Cerebellar nuclear complex (tissue), 1 donor: ENCODE data around the gene TXNDC16.
"Not testable (repeated sequence)": the region's sequence is repeated elsewhere in the genome, so short reads cannot be mapped to it uniquely, and the experiment has no call there.

Experiments used
- DNase-seq, 2 experiments: peaks; one replicate each; lab custom pipeline; 2025; lab: John Stamatoyannopoulos, UW

TXNDC16 gene

DNA sequence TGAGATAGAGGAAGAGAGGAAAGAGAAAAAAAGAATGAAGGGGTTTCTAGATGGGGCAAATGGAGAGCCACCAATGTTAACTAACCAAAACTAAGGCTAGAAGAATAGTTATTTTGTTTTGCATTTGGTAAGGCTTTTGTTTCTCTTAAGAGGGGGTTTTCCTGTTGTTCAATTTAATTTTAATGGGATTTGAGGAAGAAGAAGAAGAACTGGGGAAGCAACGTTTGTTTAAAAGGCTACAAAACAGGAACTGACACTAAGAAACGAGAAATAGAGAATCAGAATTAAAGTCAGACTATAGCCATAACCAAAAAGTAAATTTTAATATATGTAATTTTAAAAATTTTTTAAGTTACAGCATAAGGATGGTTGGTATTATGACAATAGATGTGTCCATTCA is 13.7 kb downstream of the TXNDC16 start:
- no peak for DNase-seq

DNA sequence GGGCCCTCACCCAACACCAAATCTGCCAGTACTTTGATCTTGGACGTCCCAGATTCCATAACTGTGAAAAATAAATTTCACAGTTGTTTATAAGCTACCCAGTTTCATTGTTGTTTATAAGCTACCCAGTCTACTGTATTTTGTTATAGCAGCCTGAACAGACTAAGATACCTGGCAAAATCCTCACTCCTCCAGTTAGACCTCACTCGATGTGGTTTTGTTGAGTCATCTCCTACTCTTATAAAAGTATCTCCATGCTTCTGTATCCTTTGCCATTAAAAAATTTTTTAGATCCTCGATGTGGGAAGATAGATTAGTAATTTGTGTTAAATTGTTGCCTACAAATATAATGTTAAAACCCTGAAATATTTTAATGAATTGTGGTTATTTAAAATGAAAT is 16.0 kb downstream of the TXNDC16 start:
- DNase-seq: no peak

DNA sequence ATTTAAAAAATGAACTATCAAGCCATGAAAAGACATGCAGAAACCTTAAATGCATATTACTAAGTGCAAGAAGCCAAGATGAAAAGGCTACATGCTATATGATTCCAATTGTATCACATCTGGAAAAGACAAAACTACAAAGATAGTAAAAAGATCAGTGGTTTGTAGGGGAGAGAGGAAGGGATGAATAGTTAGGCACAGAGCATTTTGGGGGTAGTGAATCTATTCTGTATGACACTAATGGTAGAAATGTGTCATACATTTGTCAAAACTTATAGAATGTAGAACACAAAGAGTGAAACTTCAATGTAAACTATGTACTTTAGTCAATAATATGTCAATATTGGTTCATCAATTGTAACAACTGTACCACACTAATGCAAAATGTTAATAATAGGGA is 20.8 kb downstream of the TXNDC16 start:
- no peak for DNase-seq

- no peak for DNase-seq
Observed at GRCh38 chr14:52527052-52527451, 25.3 kb downstream of the TXNDC16 start.

GRCh38 chr14:52522581-52523345 is 29.5 kb downstream of the TXNDC16 start:
- no peak for DNase-seq

- no peak for DNase-seq
Observed at GRCh38 chr14:52522033-52522432, 30.3 kb downstream of the TXNDC16 start.

- DNase-seq: no peak
Observed at GRCh38 chr14:52514046-52514811, 38.1 kb downstream of the TXNDC16 start.

GRCh38 chr14:52513249-52513648 is 39.1 kb downstream of the TXNDC16 start:
- DNase-seq: no peak

DNA sequence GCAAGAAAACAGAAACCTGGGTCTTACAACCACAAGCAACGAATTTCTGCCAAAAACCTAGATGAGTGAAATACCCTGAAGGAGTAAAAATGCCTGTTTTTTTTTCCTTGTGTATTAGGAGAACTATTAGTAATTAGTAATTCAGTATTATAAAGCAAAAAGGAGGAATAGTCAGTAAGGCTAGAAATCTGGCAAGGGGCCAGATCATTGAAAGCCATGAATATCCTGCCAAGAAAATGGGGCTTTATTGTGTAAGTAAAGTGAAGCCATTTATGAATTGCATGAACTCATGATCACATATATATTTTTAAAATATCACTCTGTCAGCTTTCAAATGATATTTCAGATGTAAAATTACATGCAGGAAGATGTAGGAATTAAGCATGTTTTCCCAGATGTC is 57.9 kb downstream of the TXNDC16 start:
- no peak for DNase-seq

- no peak for DNase-seq
Observed at GRCh38 chr14:52485350-52485960, 66.8 kb downstream of the TXNDC16 start.

GRCh38 chr14:52481864-52482263 is 70.4 kb downstream of the TXNDC16 start:
- DNase-seq: no peak

DNA sequence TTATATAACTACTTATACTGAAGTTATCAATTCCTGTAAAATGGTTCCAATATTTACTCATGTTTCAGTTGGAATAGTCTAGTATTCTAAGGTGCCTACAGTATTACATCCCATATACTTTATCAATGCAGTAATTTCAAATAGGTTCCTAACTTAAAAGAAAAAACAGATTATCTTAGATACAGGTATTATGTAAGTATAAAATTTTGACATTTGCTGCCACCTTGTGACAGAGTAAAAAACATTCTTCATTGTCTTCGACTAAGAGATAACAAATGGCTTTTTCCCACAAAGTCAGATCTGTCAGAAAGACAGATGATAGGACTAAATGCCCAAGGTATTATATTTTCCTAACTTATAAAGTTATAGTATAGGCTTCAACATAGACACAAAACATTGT is 78.7 kb downstream of the TXNDC16 start:
- DNase-seq: no peak

- no peak for DNase-seq
Observed at GRCh38 chr14:52472728-52473127, 79.6 kb downstream of the TXNDC16 start.

DNA sequence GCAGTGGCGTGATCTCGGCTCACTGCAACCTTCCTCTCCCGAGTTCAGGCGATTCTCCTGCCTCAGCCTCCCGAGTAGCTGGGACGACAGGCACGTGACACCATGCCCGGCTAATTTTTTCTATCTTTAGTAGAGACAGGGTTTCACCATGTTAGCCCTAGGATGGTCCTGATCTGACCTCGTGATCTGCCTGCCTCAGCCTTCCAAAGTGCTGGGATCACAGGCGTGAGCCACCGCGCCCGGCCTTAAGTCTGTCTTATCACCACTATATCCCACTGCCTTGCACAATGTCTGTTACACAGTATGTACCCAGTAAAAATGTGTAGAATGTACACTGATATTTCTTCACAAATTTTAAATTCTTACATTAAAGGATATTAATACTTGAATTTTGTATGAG is 80.1 kb downstream of the TXNDC16 start:
- DNase-seq: not testable (repeated sequence)

DNA sequence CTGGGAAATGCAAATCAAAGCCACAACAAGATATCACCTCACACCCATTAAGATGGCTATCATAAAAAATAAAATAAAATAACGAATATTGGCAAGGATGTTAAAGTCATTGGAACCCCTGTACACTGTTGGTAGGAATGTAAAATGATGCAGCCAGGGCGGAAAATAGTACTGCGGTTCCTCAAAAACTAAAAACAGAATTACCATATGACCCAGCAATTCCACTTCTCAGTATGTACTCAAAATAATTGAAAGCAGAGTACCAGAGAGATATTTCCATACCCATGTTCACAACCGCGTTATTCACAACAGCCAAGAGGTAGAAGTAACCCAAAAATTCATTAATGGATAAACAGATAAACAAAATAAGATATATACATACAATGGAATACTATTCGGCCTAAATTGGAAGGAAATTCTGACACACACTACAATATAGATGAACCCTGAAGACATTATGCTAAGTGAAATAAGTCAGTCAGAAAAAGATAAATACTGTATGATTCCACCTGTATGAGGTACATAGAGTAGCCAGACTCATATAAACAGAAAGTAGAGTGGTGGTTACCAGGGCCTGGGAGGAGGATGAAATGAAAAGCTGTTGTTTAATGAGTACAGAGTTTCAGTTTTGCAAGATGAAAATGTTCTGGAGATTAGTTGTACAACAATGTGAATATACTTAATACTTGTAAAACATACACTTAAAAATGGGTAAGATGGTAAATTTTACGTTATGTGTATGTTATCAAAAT is 84.6 kb downstream of the TXNDC16 start:
- no peak for DNase-seq

GRCh38 chr14:52464175-52464574 is 88.1 kb downstream of the TXNDC16 start:
- no peak for DNase-seq

- no peak for DNase-seq
Observed at GRCh38 chr14:52463375-52463774, 88.9 kb downstream of the TXNDC16 start.

- no peak for DNase-seq
Observed at GRCh38 chr14:52461721-52462120, 90.6 kb downstream of the TXNDC16 start.

DNA sequence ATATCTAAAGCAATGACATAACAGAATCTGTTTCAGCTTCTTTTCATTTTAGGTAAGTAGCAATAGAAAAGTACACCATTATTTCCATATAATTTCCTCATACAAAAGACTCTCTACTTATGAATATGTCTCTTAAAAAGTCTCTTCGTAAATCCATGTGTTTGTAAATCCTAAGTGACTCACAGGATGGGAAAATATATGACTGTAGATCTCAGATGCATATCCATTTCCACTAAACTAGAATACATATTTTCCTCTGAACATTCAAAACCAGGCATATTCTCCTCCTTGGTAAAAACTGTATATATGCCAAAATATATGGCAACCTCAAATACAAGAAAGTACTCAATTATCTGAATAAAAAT is 93.6 kb downstream of the TXNDC16 start:
- DNase-seq: no peak

GRCh38 chr14:52457411-52457810 is 94.9 kb downstream of the TXNDC16 start:
- DNase-seq: no peak

GRCh38 chr14:52455291-52456088 is 96.8 kb downstream of the TXNDC16 start:
- DNase-seq: no peak

GRCh38 chr14:52447236-52447635 is 105.1 kb downstream of the TXNDC16 start:
- DNase-seq: no peak
